Measurements from ENCODE around the gene LYRM9. TPM values are rescaled to one million over a fixed set of nuclear protein-coding genes. Genes with fewer than 3 reads are reported as not detected.

LYRM9 gene
- total and polyA plus RNA-seq, 12 donors: 18.7 to 116 (median 36.2) TPM

DNA sequence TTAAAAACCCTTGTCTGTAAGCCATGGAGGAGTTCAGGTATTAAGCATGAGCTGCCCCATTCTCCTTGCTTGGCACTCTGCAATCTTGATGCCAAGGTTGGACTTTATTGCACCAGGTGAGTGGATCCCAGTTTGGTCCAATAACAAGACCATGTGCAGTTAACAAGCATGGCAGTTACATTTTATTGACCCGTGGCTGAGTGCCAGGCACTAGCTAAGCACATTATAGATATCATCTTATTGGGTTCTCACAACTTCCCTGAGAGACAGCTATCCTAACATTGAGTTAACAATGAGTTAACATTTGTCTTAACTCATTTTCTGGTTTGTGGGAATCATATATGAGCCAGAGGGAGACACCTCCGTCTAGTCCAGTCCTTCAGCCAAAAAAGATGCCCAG, 21.8 kb downstream of the LYRM9 start:
- WGBS, 4 donors: 58 to 74% (median 69%) methylated on average over 2 of the region's 2 CpGs
- H3K36me3 ChIP-seq (replicated peaks in 1 of 2): no peaks in the 10 kb centered on the region
- intact Hi-C loops (cut with DNase I): no loop called here
- no peak overlapping the region for H3K27ac ChIP-seq
- H3K4me1 ChIP-seq (replicated peaks in 1 of 2): no peaks in the 10 kb centered on the region
- TF ChIP-seq, protein P1, sequence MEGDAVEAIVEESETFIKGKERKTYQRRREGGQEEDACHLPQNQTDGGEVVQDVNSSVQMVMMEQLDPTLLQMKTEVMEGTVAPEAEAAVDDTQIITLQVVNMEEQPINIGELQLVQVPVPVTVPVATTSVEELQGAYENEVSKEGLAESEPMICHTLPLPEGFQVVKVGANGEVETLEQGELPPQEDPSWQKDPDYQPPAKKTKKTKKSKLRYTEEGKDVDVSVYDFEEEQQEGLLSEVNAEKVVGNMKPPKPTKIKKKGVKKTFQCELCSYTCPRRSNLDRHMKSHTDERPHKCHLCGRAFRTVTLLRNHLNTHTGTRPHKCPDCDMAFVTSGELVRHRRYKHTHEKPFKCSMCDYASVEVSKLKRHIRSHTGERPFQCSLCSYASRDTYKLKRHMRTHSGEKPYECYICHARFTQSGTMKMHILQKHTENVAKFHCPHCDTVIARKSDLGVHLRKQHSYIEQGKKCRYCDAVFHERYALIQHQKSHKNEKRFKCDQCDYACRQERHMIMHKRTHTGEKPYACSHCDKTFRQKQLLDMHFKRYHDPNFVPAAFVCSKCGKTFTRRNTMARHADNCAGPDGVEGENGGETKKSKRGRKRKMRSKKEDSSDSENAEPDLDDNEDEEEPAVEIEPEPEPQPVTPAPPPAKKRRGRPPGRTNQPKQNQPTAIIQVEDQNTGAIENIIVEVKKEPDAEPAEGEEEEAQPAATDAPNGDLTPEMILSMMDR (IDR thresholded peaks at IDR 0.05): no peak
- TF ChIP-seq POLR2A (IDR thresholded peaks at IDR 0.05): no peak
- no peak for DNase-seq
- no peak overlapping the region for H3K4me3 ChIP-seq
- no peaks in the 10 kb centered on the region for H3K9me3 ChIP-seq (replicated peaks in 1 of 3)
- no peaks in the 10 kb centered on the region for H3K27me3 ChIP-seq

DNA sequence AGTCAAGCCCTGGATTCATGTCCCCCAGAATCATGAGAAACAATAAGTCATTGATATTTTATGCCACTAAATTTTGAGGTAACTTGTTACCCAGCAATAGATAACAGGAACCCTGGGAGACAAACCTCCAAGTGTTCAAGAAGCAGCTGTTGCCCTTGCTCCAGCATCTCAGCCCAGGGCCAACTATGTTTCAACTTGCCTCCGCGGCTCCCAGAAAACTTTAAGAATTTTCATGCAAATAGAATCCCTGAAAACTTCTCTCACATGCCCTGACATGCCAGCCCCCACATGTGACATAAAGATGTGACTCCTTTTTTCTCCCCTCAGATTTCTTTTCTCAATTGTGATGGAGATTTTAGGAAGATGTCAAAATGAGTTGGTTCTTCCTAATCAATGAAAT, 22.8 kb downstream of the LYRM9 start:
- intact Hi-C loops (cut with DNase I): no loop called here
- no peak for DNase-seq
- TF ChIP-seq, protein P1 (IDR thresholded peaks at IDR 0.05): no peak
- no peak for TF ChIP-seq POLR2A (IDR thresholded peaks at IDR 0.05)
- Histone ChIP-seq H3K9me3 (replicated peaks in 1 of 3) (no peaks in the 10 kb centered on the region), H3K27ac (no peak overlapping the region), H3K4me1 (replicated peaks in 1 of 2) (no peaks in the 10 kb centered on the region), H3K27me3 (no peaks in the 10 kb centered on the region), H3K4me3 (no peak overlapping the region), H3K36me3 (replicated peaks in 1 of 2) (no peaks in the 10 kb centered on the region)
- 88 to 97% (median 94%) methylated on average over 2 of the region's 2 CpGs for WGBS, 4 donors

DNA sequence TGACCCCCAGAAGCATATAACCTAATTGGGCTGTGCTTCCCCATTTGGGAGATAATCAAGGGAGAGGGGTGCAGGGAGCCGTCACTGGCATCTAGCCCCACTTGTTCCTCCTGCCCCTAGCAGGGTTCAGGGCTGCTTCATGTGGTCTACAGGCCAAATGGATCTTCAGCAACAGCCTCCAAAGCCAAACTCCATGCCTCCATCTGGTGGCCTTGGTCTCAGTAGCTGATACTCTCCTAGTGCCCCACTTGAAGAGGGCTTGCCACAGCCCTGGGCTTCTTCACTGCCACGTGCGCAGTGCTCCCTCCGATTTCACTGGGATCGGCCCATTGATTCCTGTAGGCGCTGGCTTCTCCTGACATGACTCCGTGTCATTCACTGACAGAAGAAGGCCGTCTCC, 24.6 kb downstream of the LYRM9 start:
- Histone ChIP-seq H3K27me3 (no peaks in the 10 kb centered on the region), H3K36me3 (replicated peaks in 1 of 2) (no peaks in the 10 kb centered on the region), H3K4me1 (replicated peaks in 1 of 2) (no peaks in the 10 kb centered on the region), H3K9me3 (replicated peaks in 1 of 3) (no peaks in the 10 kb centered on the region), H3K27ac (no peak overlapping the region), H3K4me3 (no peak overlapping the region)
- intact Hi-C loops (cut with DNase I): no loop called here
- TF ChIP-seq POLR2A (IDR thresholded peaks at IDR 0.05): no peak
- TF ChIP-seq, protein P1 (IDR thresholded peaks at IDR 0.05): no peak
- WGBS, 4 donors: 91 to 93% (median 93%) methylated on average over 8 of the region's 8 CpGs
- no peak for DNase-seq

DNA sequence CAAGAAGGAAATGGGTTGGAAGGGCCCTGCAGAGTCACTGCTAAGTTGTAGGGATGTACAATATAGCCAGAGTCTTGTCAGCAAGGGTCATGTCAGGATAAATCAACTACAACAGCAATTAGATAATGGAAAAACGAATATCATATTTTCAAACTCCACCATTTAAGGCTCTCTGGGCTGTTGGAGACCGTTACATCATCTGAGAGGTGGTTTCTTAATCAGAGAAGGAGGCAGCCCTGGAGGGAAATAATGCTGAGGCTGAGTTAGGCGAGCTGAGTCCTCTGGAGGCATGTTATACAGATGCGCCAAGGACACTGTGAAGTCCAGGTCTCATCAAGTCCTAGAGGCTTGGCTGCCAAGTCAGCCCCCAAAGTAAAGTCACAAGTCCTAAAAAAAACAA, 30.3 kb downstream of the LYRM9 start:
- Histone ChIP-seq H3K27me3 (no peaks in the 10 kb centered on the region), H3K9me3 (replicated peaks in 1 of 3) (no peaks in the 10 kb centered on the region), H3K27ac (no peak overlapping the region), H3K4me3 (no peak overlapping the region), H3K36me3 (replicated peaks in 1 of 2) (no peaks in the 10 kb centered on the region), H3K4me1 (replicated peaks in 1 of 2) (no peaks in the 10 kb centered on the region)
- 59 to 87% (median 83%) methylated on average over 3 to 4 of the region's 4 CpGs for WGBS, 4 donors
- intact Hi-C loops (cut with DNase I): no loop called here
- TF ChIP-seq, protein P1 (IDR thresholded peaks at IDR 0.05): no peak
- TF ChIP-seq POLR2A (IDR thresholded peaks at IDR 0.05): no peak
- DNase-seq: no peak

All from adrenal gland (tissue), 12 donors.